DMS 273 (cell line): Measurements from ENCODE around the gene SPNS2.

ENCODE experiments used
- DNase-seq: peaks from one replicate; lab custom pipeline; 2025; ENCODE audit not compliant: unreplicated experiment; lab: John Stamatoyannopoulos, UW

Gene SPNS2

DNA sequence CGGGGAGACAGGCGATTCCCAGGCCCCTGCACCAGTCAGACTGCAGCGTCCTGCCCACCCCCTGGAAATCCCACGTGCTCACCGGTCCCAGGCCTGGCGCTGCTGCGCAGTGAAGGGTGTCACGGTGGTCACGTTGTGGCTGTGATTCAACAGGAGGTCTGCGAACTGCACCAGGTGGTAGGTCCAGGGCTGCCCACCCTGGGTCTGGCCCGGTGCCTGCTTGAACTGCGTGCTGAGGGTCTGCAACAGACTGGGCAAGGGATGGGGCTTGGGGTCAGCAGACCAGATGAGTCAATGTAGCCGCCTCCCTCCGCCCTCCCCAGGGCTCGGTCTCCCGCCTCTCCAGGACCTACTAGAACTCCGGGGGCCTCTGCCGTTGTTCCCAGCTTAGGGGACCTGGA is 49.4 kb downstream of the SPNS2 start:
- no peak for DNase-seq

DNA sequence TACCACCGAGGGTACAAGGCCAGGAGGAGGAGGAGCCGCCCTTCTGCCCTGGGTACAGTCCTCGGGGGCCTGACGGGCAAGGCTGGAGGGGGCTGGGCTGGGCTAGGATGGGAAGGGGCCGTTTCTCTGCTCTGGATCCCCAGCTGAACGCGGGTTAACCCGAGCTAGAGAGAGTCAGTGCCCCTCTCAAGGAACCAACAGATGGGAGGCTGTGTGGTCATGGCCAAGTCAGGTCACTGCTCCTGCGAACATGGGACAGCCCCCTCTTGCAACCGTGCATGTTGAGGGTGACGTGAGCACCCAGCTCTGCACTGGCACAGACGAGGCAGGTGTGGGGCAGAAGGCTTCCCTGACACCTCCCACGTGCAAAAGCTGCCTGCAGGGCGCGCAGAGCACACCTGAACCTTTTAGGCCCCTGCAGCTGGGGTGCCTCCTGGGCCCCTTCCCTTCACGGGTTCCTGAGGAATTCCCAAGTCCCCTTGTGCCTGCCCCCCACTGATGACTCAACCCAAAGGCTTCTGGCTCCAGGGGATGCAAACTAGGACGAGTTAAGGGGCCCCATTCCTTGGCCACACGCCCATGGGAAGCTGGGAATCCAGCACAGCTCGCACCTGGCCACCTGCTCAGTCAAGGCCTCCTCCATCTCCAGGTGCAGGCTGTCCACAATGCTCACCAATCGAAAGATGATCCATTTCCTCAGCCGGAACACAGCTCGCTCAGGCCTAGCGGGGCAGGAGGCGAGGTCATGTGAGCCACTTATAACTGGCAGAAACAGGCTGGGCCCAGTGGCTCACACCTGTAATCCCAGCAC is 50.2 kb downstream of the SPNS2 start:
- no peak for DNase-seq

DNA sequence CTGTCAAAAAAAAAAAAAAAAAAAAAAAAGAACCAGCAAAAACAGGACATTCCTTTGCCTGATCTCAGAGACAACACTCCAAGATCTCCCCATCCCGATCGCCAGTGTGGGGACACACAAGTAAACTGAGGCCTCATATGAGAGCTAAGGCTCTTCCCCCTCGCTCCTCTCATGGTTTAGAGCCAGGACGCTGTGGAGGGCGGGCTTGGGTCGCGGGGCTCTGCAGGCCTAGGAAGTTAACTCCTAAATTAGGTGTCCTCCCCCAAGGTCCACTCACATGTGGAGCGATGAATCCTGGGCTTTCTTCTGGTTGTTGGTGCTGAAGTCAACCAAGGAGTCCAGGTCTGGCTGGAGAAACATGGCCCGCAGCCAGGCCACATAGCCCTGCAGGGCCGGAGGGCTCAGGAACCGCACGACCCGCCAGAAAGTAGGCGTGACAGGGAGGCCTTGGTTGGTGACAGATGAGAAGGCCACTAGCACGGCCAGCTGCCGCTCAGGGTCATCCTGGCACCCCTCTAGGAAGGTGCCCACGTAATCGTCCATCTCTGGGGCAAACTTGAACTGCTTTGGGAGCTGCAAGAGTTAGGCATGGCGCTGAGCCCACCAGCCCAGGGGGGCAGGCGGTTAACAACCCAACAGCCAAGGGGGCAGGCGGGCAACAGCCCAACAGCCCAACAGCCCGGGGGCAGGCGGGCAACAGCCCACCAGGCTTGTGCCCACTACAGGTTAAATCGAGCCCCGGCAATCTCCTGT is 51.3 kb downstream of the SPNS2 start:
- no peak for DNase-seq

DNA sequence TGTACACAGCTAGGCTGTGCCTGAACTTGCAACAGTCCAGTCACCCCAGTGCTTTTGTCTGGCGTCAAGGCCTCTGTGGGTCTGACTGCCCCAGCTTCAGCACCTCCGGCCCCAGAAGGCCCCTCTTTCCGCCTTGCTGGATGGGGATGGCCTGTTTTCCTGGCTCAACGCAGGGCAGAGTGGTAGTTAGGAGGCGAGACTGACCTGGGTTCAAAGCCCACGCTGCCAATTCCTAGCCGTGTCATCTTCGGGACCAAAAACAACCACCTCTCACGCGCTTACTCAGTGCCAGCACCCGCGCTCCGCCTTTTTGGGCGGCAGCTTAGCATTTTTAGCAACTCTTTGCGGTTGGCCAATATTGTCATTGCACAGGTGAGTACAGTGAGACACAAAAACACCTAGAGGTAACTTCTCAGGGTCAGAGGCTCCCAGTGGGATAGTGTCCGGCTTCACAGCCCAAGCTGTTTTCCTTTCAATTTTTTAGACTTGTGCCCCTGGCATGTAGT is 51.9 kb downstream of the SPNS2 start:
- no peak for DNase-seq

DNA sequence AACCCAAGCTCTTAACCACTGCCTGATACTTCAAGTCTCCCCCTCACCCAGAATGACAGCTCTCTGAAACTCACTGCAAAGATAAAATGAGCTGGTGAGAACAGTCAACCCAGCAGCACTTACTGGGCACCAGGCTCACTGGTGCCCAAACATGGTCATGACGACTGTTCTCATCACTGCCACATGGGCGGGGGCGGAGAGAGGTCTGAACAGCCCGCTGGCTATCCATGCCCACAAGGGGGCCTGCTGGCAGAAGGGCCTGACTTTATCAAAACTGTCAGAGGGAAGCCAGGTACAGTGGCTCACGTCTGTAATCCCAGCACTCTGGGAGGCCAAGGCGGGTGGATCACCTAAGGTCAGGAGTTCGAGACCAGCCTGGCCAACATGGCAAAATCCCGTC is 52.5 kb downstream of the SPNS2 start:
- DNase-seq: peak; percentile 71

DNA sequence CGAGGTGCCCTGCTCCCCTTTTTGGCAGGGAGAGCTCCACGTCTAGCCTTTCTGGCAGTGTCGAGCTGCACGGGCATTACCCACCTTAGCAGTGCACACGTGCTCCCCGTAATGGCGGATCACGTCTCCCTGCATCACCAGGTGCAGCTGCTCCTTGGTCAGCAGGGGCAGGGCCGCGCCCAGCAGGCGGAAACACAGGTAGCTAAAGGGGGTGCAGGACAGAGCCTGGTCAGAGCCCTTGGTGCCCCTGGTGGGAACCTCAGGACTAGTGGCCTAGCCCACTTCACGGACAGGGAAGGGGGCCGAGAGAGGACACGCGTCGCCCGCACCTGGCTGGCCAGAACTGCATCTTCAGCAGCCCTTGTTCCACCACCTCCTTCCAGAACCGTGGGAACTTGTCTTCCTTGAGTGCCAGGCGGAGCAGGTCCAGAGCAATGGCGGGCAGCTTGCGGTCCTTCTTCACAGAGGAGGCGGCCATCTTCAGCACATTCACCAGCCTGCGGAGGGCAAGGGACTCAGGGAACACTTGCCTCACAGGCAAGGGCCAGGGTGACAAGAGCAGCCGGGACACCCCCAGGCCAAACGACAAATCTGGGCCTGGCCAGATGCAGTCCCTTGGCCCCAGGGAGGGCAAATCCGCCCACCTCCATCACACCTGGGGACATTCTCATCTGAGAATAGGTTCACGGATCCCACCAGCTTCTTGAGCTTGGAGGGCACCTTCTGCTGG is 53.3 kb downstream of the SPNS2 start:
- no peak for DNase-seq

DNA sequence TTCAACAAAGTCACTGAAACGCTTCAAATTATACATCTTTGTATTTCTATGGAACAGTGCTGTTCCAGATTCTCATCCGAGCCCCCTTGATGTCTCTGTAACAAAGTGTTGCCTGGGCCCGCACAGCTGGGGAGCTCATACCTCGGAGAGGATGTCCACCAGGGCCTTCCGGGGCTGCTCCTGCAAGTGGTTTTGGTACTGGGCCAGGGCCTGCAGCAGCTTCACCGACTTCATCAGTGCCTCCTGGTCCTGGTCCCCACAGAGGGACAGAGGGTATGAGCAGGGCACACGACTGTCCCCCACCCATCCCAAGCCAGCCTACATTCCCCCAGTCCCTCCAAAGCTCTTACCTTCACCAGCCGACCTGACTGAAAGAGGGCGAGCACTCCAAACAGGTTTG is 55.0 kb downstream of the SPNS2 start:
- no peak for DNase-seq

DNA sequence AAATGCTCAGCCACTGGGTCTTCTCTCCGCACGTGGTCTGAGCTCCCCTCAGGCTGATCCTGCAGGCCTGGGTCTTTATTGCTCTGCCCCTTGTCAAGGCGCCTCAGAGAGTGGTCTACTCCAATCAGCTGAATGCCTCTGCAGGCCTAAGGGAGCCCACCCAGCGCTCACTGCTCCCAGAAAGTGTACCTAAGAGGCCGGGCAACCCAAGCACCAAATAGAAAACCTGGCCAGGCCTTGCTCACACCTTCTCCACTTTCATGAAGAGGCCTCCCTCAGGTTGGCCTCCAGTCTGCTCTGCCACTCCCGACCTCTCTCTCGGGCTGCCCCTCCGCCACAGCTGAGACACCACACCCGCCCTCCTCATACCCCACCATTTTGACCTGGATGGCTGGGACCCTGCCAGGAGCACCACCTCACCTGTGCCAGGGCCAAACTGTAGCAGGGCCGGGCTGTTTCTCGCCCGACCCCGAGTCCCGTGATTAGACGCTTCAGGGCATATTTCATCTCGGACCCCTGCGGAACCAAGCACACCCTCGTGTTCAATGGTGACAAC is 55.8 kb downstream of the SPNS2 start:
- DNase-seq: no peak

DNA sequence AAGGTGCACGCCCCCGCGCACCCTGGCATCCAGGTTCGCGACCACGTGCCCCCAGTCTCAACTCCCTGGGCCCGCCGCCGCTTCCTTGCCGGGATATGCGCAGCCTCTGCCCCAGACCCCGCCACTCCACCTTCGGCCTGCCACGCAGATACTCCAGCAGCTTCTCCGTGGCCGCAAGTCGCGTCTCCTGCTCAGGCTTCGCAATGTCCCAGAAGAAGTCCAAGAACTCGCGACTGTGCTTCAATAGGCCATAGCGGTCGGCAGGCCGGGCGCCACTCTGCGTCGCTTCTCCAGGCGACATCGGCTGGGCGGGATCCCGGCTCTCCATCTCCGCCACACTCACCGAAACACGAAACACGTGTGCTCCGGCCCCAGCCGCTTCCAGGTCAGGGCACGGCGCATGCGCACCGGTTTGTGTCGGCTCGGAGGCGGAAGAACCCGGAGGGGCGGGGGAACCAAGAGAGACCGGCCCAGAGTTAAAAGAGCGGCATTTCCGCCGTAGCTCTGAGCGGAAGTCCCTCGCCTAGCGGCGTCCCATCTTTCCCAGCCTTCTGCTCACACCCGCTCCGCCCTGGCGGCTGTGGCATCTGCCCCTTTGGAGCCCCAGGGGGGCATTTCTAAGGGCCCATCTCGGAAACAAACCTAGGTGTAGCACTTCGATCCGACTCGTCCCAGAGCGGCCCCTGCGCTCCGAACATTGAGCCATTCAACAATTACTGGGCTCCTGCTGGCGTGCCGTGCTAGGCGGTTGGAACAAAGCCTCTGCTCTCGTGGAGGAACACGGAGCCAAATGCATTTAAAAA is 56.5 kb downstream of the SPNS2 start, which contains the start of gene MYBBP1A:
MYBBP1A (minus strand) TSS at position 388 of the 803 bp plus-strand sequence; CDS start at position 328, 60 bp downstream.
- peak; percentile 98 for DNase-seq

DNA sequence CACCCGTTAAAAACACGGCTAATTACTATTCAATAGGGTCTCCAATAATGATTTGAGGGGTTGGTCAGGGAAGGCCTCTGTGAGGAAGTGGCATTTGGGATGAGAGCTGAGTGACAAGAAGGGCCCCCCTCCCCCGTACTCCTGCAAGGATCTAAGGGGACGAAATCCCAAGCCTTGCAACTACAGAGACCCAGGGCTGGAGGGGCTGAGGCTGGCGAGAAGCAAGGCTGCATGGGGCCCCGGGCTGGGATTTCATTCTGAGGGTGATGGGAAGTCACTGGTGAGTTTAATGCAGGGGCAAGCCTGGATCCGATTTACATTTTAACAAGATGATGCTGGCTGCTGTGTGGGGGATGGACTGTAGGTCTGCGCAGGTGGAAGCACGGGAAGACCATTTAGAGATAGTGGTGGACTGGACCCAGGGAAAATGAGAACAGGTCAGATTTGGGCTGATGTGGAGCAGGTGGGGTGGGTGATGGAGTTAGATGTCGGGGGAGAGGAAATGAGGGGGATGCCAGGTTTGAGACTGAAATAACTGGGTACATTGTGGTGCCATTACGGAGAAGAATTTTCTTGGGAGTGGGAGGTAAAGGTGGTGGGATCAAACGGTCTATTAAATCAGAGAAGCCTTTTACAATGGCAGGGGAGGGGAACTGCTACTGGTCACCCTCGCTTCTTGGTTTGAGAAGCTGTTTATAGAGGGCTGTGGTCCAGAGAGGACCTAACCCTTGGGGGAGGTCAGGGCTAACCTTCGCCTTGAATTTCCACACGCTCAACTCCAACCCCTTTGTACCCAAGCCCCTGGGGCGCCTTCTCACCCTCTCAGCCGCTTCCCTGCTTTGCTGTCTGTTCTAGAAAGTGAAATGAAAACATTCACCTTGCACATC is 57.4 kb downstream of the SPNS2 start:
- no peak for DNase-seq

DNA sequence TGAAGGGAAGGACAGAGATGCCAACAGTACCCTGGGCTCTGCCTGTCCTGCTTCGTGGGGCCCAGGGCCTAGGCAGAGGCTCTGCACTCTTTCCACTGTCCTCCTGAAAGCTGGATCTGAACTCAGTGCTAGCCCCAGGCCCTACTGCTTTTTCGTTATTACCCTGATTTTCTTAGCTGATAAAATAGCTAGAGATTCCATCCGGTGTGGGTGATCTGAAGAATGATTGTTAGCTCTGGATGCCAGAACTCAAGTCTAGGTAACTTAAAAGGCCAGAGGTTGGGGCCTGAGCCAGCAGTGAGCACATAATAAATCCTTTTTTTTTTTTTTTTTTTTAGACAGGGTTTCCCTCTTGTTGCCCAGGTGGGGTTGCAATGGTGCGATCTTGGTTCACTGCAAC is 58.3 kb downstream of the SPNS2 start:
- no peak for DNase-seq

DNA sequence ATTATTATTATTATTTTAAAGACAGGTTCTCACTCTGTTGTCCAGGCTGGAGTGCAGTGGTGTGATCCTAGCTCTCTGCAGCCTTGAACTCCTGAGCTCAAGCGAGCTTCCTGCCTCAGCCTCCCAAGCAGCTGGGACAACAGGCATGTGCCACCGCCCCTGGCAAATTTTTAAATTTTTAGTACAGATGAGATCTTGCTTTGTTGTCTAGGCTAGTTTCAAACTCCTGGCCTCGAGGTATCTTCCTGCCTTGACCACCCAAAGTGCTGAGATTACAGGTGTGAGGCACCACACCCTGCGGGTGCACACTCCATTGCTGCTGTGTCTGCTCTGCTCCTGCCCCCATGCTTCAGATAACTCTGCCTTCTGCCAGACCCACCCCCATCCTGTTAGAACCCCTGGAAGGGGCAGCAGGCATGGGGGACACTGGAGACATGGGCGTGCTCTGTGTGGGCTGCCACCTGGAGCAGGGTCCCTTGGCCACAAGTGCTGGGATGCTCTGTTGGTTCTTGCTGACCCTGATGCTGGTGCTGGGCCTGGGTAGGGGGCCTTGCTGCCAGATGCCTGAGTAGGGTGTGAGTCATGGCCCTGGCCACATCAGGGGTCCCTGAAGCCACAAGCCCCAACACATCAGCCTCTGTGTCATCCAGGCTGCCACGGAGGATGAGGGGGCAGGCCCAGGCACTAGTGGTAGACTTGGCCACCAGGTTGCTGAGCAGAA is 59.1 kb downstream of the SPNS2 start:
- DNase-seq: no peak

DNA sequence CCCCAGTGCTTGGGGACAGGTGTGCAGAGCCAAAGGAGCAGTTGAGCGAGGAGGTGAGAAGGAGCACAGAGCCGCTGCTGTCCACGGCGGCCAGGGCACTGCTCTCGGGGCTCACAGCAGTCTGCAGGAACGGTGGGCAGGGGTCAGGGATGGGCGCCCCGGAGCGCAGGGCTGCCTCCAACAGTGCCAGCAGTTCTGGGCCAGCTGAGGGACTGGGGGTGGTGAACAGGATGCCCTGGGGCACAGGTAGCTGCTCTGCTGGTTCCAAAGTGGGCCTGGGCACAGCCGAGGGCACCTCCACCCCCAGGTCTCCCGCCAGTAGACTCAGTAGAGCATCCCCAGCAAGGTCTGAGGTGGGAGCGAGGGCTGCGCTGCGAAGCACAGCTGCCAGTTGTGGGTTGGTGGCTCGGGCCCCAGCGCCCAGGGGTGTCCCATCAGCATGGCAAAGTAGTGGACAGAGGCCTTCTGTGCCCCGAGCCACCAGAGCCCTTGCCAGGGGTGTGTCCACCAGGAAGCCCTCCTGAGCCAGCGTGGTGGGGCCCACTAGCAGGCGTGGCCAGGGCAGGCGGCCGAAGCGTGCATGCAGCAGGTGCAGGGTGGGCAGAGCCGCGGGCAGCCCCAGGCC is 59.8 kb downstream of the SPNS2 start:
- DNase-seq: no peak

DNA sequence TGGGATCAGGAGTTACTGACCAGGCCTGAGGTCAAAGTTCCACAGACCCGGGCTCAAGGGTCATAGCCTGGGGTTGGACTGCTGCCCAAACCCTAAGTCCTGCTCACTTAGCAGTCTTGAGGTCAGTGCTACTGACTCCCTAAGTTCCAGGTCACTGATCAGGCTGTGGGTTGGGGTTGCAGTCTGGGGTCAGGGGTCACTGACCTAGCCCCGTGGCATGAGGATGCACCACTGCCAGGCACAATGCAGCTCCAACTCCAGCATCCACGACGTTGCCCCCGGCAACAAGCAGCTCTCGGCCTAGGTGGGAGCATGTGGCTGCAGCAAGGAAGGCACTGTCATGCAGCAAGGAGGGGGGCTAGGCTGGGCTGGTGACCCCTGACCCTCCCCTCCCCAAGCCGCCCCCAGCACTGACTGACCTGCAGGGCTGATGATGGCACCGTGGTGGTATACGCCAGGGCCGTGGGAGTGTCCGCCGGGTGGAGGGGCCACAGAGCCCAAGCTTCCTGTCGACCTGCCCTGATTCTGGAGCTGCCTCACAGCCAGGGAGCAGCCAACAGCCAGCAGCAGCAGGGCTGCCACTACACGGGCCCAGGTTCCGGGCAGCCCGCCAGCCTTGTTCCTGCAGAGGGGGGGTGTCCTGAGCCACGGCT is 60.6 kb downstream of the SPNS2 start:
- DNase-seq: peak; percentile 52

DNA sequence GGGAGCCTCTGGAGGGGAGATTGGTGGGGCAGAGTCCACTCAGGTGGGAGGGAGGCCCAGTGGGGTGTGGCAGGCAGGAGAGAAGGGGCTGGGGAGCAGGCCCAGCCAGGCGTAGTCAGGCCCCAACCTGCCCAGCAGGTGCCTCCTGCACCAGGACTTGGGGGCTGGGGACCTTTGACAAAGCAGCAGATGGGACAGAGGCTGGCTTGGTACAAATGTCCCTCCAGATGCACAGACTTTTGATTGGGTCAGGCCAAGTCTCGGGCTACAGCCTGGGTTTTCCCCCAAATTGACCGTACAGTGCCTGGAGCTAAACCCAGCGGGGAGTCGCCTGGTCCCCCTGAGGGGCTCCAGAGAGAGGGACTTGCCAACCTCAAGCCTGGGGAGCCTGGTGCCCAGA is 61.3 kb downstream of the SPNS2 start:
- peak; percentile 35 for DNase-seq

DNA sequence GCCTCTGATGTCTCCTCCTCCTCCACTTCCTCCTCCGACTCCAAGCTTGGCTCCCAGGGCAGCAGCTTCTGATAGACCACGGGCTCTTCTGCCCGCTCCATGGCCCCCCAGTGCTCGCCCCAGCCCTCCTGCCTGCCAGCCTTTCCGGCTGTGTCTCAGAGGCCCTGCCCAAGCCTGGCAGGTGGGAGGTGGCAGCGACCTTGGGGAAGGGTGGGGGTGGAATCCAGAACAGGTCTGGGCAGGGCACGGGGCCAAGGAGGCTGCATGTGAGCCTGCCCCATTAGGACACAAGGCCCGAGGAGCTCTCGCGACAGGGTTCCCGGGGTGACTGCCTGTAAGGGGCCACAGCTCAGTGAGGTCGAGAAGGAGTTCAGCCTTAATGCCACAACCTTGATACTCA is 61.7 kb downstream of the SPNS2 start, which contains the start of gene GGT6:
GGT6 (minus strand) TSS at position 157 of the 400 bp plus-strand sequence; CDS start at position 101, 56 bp downstream.
- peak; percentile 35 for DNase-seq

DNA sequence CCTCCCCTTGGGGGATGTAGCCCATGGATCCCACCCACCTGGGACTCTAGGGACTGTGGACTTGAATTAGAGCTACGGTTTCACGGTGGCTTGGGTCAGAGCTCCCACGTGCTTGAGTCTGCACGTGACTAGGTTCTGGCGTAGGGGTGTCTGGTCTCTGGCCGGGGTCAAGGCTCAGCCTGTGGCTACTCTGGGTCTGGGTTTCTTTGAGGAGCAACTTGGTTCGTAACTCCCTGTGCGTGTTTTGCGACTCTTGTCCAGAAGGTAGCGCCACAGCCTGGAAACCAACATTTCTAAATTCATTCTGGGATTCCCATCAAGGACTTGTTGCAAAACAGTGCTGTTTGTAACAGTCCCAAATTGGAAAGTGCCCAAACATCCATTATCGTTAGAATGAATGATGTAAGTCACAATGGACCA is 62.2 kb downstream of the SPNS2 start:
- DNase-seq: peak; percentile 26
